ENCODE data around the gene TP53TG3B. TPM values are rescaled to one million over a fixed set of nuclear protein-coding genes. Genes with fewer than 3 reads are reported as not detected.

TP53TG3B gene
- total RNA-seq, 1 donor from 2014 or later, result not detected

Other genes with a start within 250 kb of the TP53TG3B start
- not detected in 2 replicates for gene TP53TG3C, start 166.6 kb upstream of the TP53TG3B start, total RNA-seq
- gene TP53TG3E, start 56.5 kb upstream of the TP53TG3B start, total RNA-seq, result not detected in 2 replicates
- gene TP53TG3F, start 98.8 kb downstream of the TP53TG3B start, total RNA-seq, result not detected in 2 replicates

All from astrocyte (in vitro differentiated cells and primary cell).